Right renal cortex interstitium (tissue), 3 donors: ENCODE measurements around the gene B3GLCT. TPM values are rescaled to one million over a fixed set of nuclear protein-coding genes. Genes with fewer than 3 reads are reported as not detected.

Source experiments
- polyA plus RNA-seq, 3 donors: library from polyadenylated mRNA; unstranded; fragments of 120-200 nt; gene quantifications; one replicate each; pipeline ENCODE4 v1.2.1, GENCODE V29; 2013; ENCODE audit not compliant: insufficient read length in 3 of 3

The B3GLCT gene
- polyA plus RNA-seq, 3 donors: 18.5 to 25.1 (median 21.2) TPM

Other genes starting within 250 kb of the B3GLCT start
- 100 to 1,000 TPM; 141 to 161 (median 146) TPM for gene HSPH1, start 38.1 kb upstream of the B3GLCT start, polyA plus RNA-seq